IMR-90 (cell line): ENCODE results near the gene BANP.

Source experiments
- NFE2L2 ChIP-seq: fragments of 150-350 bp; IDR thresholded peaks from 2 replicates; pipeline ENCODE4 v1.6.1; 2016; ENCODE audit warnings: low read depth, mild to moderate bottlenecking, low read length
- POLR2A ChIP-seq: IDR thresholded peaks from 2 replicates; pipeline ENCODE4 v1.6.1; 2012; ENCODE audit warnings: mild to moderate bottlenecking, low read depth, low read length
- TF ChIP-seq, protein P1 (sequence below): conservative IDR thresholded peaks from 2 replicates; pipeline ENCODE4 v1.5.1; 2012; ENCODE audit warnings: mild to moderate bottlenecking, low read depth, low read length, improper control_type of control experiment

GRCh38 chr16:87924811-87925670 lies 26.2 kb upstream of the BANP start:
- TF ChIP-seq, protein P1, sequence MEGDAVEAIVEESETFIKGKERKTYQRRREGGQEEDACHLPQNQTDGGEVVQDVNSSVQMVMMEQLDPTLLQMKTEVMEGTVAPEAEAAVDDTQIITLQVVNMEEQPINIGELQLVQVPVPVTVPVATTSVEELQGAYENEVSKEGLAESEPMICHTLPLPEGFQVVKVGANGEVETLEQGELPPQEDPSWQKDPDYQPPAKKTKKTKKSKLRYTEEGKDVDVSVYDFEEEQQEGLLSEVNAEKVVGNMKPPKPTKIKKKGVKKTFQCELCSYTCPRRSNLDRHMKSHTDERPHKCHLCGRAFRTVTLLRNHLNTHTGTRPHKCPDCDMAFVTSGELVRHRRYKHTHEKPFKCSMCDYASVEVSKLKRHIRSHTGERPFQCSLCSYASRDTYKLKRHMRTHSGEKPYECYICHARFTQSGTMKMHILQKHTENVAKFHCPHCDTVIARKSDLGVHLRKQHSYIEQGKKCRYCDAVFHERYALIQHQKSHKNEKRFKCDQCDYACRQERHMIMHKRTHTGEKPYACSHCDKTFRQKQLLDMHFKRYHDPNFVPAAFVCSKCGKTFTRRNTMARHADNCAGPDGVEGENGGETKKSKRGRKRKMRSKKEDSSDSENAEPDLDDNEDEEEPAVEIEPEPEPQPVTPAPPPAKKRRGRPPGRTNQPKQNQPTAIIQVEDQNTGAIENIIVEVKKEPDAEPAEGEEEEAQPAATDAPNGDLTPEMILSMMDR: no peak
- TF ChIP-seq POLR2A: no peak
- no peak for TF ChIP-seq NFE2L2
